Natural killer cell treated with Interleukin-12 subunit alpha and Interleukin-12 subunit beta and Interleukin-15 and Interleukin-18, amount 100 ng/mL, for 72 hours (primary cell): Measurements from ENCODE around the gene PROB1. TPM values are rescaled to one million over a fixed set of nuclear protein-coding genes. Genes with fewer than 3 reads are reported as not detected.
"Not testable (repeated sequence)": the region's sequence is repeated elsewhere in the genome, so short reads cannot be mapped to it uniquely, and the experiment has no call there.

Experiments used
- ATAC-seq, 2 donors: fragments of 150-1000 bp; cut with Tn5 transposase in 1 of 2; sonication (Bioruptor Pico), chemical (Tn5 transposase) in 1 of 2; 2 replicates each; pipeline ENCODE4 v1.10.0; 2021
- DNase-seq: peaks from one replicate; pipeline ENCODE4 v3.0.0; 2022; ENCODE audit warnings: low spot score
- H3K27ac Mint-ChIP-seq, 2 donors: 1 replicate in 1 of 2; 2 replicates in 1 of 2; pipeline ENCODE4 v1.8.0; 2022; ENCODE audit warnings: mixed read lengths in 2 of 2, mild to moderate bottlenecking in 1 of 2, moderate library complexity in 1 of 2
- H3K27me3 Mint-ChIP-seq, 2 donors: 1 replicate in 1 of 2; 2 replicates in 1 of 2; pipeline ENCODE4 v1.8.0; 2022; ENCODE audit warnings: mixed read lengths in 2 of 2
- H3K36me3 Mint-ChIP-seq: one replicate; pipeline ENCODE4 v1.8.0; 2022; ENCODE audit warnings: mixed read lengths
- H3K4me1 Mint-ChIP-seq, 2 donors: 1 replicate in 1 of 2; 2 replicates in 1 of 2; pipeline ENCODE4 v1.8.0; 2022; ENCODE audit warnings: low read depth in 2 of 2, mixed read lengths in 2 of 2, mild to moderate bottlenecking in 1 of 2
- H3K4me3 Mint-ChIP-seq: one replicate; pipeline ENCODE4 v1.8.0; 2022; ENCODE audit warnings: mixed read lengths
- H3K9me3 Mint-ChIP-seq: 2 replicates; pipeline ENCODE4 v1.8.0; 2022; ENCODE audit warnings: mixed read lengths
- total RNA-seq, 2 donors: library from RNA; stranded (reverse); gene quantifications; one replicate each; pipeline ENCODE4 v1.2.3, GENCODE V29; 2022

PROB1 gene
- total RNA-seq, 2 donors from 2014 or later: 3.4 to 6.6 TPM

DNA sequence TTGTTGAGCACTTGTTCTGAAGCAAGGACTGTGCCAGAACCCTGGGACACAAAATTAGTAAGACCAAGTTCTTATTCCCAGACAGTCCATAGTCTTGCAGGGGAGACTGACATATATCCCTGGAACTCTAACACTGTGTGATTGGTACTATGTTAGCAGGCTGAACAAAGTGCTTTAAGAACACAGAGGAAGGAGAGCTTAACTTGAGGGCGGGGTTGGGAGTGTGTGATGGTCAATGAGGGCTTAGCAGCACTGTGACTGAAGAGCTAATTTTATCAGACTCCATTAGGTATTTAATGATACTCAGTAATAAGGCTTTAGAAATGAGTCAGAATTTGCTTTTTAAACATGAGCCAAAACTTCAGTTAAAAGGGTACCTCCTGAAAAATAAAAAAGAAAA is 23.9 kb upstream of the PROB1 start:
- ATAC-seq (no peak), DNase-seq (no peak)
- no peaks in the 10 kb centered on the region for H3K36me3 Mint-ChIP-seq
- peaks cover 8 to 23% of the 10 kb centered on the region in 2 donors for H3K4me1 Mint-ChIP-seq
- H3K27me3 Mint-ChIP-seq: no peaks in the 10 kb centered on the region
- H3K27ac Mint-ChIP-seq: no peak overlapping the region
- no peaks in the 10 kb centered on the region for H3K9me3 Mint-ChIP-seq
- H3K4me3 Mint-ChIP-seq: no peak overlapping the region

DNA sequence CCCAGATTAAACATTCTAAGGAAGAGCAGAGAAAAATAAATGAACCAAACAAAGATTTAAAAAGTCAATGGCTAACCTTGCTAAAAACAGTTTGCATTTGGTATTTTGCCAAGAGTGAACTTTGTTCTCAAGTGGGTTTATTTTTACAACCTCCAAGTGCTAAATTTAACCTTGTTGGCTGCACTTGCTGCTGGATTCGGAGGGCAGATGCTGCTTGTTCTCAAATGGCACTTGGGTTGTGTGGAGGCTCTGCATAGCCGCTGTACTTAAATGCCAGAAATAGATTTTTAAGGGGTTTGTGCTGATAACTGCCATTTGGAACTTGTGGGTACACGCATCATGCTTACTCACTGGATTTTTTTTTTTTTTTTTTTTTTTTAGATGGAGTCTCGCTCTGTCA is 22.3 kb upstream of the PROB1 start:
- Mint-ChIP-seq H3K4me1 (peaks cover 4 to 19% of the 10 kb centered on the region in 2 donors), H3K9me3 (no peaks in the 10 kb centered on the region), H3K36me3 (no peaks in the 10 kb centered on the region), H3K27me3 (no peaks in the 10 kb centered on the region), H3K27ac (peak overlapping the region in 1 of 2 donors; percentile 78), H3K4me3 (no peak overlapping the region)
- DNase-seq (no peak), ATAC-seq (no peak)

DNA sequence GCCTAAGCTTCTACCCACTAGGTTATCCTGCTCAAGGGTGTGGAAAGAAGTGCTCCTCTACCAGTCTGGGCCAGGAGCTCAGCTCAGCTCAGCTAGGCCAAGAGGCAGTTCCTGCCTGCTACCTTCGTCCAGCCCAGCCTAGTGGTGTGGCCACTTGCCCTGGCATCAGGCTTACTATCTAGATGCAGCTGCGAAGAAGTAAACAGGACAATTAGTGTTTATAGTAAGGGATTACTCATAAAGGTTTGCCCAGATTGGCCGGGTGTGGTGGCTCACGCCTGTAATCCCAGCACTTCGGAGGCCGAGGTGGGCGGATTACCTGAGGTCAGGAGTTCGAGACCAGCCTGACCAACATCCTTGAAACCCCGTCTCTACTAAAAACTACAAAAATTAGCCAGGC is 21.7 kb upstream of the PROB1 start:
- no peaks in the 10 kb centered on the region for H3K27me3 Mint-ChIP-seq
- no peaks in the 10 kb centered on the region for H3K9me3 Mint-ChIP-seq
- DNase-seq (no peak), ATAC-seq (no peak)
- H3K36me3 Mint-ChIP-seq: no peaks in the 10 kb centered on the region
- peaks cover 3 to 17% of the 10 kb centered on the region in 2 donors for H3K4me1 Mint-ChIP-seq
- peak overlapping the region; percentile 58 for H3K4me3 Mint-ChIP-seq
- peak overlapping the region; percentile 78 to 82 for H3K27ac Mint-ChIP-seq

DNA sequence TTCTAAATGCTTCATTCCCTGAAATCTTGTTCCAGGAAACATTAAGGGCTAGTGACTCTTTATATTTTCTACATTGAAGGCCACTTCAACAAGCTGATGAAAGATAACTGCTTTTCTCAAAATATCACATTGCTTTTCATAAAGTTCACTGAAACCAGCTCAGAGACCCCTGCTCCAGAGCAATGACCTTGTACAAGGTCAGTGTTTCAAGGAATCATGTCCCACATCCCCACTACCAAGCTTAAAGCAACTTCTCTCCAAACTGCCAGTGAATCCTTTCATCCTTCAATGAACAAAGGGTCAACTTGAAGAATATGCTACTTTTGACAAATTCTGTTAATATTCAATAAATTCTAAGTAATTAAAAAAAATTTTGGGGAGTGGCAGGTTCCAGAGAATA is 21.0 kb upstream of the PROB1 start:
- Mint-ChIP-seq H3K4me3 (peak overlapping the region; percentile 58), H3K36me3 (no peaks in the 10 kb centered on the region), H3K9me3 (no peaks in the 10 kb centered on the region), H3K27ac (peak overlapping the region; percentile 78 to 82), H3K27me3 (no peaks in the 10 kb centered on the region), H3K4me1 (peaks cover 3 to 17% of the 10 kb centered on the region in 2 donors)
- DNase-seq (no peak), ATAC-seq (peak; percentile 26 to 34)

DNA sequence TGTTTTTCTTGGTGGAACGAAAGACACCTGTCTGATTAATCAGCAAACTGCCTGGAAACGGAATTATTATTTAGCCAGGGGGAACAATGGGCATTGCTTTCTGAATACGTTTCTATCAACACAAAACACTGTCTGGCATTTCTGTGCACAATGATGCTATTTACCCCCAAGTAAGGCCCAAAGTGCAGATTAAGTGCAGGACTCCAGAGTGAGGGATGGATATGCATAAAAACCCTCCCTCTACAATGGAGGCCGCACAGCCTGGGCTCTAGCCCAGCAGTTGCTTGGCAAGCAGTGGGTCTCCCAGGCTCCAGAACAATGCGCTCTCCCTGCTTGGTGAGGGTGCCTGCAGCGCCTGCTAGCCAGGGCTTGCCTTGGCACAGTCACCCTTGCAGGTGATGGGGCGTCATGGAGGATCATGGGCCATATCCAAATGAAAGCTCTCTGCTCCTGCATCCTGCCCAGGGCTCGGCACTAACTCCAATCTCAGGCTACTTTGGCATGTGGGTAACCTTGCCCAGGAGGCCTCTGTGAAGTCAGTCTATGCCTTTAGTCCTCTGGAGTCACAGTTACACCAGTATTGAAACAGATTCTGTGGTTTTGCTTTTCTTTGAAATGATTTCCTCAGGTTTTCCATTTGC is 20.4 kb upstream of the PROB1 start:
- Mint-ChIP-seq H3K27me3 (no peaks in the 10 kb centered on the region), H3K4me1 (peaks cover 3 to 17% of the 10 kb centered on the region in 2 donors), H3K9me3 (no peaks in the 10 kb centered on the region), H3K4me3 (peak overlapping the region; percentile 58), H3K36me3 (no peaks in the 10 kb centered on the region), H3K27ac (peak overlapping the region; percentile 78 to 82)
- peak; percentile 74 to 82 for ATAC-seq
- DNase-seq: no peak

DNA sequence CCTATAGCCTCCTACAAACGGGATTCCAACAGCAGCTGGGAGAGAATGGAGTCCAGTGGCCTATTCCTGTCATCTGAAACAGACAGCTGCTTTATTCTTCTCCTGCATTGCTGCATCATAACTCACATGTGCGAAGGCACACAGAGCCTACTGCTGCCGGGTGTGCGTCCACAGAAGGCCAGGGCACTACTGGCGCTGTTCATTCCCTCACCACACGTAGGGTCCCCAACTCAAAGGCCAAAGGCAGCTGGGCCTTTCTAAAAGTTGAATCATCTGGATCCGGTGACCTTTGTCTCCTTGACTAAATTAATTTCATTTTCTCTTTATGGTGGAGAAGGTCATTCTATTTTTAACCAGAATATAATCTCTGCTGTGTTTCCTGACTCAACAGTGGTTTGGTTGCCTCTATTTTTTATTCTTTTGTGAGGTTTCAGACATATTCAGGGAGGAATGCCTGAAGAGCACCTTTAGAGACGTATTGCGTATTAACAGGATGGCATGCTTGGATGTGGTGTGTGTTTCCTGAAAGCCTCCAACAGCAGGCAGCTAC is 19.8 kb upstream of the PROB1 start:
- Mint-ChIP-seq H3K27ac (peak overlapping the region; percentile 78 to 82), H3K27me3 (no peaks in the 10 kb centered on the region), H3K9me3 (no peaks in the 10 kb centered on the region), H3K36me3 (no peaks in the 10 kb centered on the region), H3K4me1 (peaks cover 3 to 17% of the 10 kb centered on the region in 2 donors), H3K4me3 (peak overlapping the region; percentile 58)
- no peak for ATAC-seq
- DNase-seq: no peak

DNA sequence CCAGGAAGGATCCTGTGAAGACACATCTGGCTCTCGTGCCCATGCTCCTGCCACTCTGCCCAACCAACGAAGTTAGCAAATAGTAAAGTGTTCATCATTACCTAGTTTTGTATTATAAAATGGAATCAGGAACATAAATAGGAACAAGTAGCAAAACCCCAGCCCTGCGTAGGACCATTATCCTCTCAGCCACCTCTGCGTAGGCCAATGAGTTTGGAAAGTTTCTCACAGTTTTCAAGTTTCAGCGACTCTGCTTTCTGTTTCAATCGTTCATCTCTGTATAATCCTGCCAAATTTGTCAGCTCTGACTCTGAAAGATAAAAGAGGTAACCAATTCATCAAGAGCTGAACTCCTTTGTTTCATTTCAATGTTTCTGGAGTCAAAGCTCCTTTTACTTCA is 19.1 kb upstream of the PROB1 start:
- no peak overlapping the region for H3K4me3 Mint-ChIP-seq
- H3K9me3 Mint-ChIP-seq: no peaks in the 10 kb centered on the region
- no peaks in the 10 kb centered on the region for H3K27me3 Mint-ChIP-seq
- H3K36me3 Mint-ChIP-seq: no peaks in the 10 kb centered on the region
- peaks cover 3 to 17% of the 10 kb centered on the region in 2 donors for H3K4me1 Mint-ChIP-seq
- DNase-seq: no peak
- peak overlapping the region; percentile 58 to 78 for H3K27ac Mint-ChIP-seq
- no peak for ATAC-seq

DNA sequence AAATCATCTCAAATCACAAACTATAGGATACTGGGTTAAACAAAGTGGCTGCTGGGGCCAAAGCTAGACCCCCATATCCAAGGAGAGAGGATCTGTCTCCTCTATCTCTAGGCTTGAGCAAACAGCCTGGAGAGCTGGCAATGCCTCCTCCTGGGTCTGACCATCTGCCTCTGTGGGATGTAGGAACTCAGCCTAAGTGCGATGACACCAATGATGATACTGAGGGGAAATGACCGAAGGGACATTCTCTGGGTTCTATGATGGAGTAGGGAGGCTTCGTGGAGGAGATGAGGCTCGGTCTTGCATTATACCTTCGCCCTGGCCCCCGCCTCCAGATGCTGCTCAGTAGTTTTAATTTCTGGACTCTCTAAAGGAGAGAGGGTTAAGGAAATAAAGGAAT is 18.2 kb upstream of the PROB1 start:
- H3K4me3 Mint-ChIP-seq: no peak overlapping the region

DNA sequence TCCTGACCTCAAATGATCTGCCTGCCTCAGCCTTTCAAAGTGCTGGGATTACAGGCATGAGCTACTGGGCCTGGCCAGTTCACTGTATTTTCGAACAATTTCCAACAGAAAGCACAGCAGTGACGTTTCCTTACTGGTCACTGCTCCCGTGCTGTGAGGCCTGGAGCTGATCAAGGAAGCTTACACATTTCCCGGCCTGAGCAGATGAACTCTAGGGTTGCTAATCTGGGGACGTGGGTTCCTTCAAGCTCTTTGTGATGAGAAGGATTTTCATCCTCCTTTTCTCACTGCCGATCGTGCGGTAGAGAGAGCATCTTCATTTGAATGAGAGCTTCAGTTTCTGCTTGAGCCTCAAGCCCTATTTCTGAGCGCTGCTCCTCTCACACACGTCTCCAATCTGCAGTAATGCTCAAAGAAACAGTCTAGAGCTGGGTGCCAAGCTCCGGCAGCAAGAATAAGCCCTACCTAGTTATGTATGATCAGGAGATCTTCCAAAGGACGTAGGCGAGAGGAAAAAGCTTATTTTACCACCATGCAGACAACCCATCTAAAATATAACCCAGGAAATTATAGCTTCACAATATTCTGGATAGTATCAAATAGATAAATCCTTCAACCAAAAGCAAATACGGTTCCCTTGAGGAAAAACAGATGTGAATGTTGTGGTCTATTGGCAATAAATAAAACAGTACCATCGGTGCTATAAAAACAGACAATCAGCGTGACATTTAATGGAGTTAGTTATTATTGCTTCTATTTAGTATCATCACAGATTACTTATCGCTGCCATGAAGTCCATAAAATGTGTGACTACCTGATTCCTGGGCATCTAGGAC is 16.3 kb upstream of the PROB1 start:
- no peaks in the 10 kb centered on the region for H3K9me3 Mint-ChIP-seq
- no peak for DNase-seq
- no peak overlapping the region for H3K27ac Mint-ChIP-seq
- no peaks in the 10 kb centered on the region for H3K36me3 Mint-ChIP-seq
- no peak for ATAC-seq
- no peak overlapping the region for H3K4me3 Mint-ChIP-seq
- H3K27me3 Mint-ChIP-seq: no peaks in the 10 kb centered on the region
- peaks cover 3 to 11% of the 10 kb centered on the region in 2 donors for H3K4me1 Mint-ChIP-seq

More for the DNA sequence above, 18.2 kb upstream of the PROB1 start:
- Mint-ChIP-seq H3K4me1 (peaks cover 3 to 17% of the 10 kb centered on the region in 2 donors), H3K27ac (peak overlapping the region; percentile 58 to 78), H3K27me3 (no peaks in the 10 kb centered on the region), H3K36me3 (no peaks in the 10 kb centered on the region), H3K9me3 (no peaks in the 10 kb centered on the region)
- ATAC-seq: no peak
- DNase-seq: no peak

DNA sequence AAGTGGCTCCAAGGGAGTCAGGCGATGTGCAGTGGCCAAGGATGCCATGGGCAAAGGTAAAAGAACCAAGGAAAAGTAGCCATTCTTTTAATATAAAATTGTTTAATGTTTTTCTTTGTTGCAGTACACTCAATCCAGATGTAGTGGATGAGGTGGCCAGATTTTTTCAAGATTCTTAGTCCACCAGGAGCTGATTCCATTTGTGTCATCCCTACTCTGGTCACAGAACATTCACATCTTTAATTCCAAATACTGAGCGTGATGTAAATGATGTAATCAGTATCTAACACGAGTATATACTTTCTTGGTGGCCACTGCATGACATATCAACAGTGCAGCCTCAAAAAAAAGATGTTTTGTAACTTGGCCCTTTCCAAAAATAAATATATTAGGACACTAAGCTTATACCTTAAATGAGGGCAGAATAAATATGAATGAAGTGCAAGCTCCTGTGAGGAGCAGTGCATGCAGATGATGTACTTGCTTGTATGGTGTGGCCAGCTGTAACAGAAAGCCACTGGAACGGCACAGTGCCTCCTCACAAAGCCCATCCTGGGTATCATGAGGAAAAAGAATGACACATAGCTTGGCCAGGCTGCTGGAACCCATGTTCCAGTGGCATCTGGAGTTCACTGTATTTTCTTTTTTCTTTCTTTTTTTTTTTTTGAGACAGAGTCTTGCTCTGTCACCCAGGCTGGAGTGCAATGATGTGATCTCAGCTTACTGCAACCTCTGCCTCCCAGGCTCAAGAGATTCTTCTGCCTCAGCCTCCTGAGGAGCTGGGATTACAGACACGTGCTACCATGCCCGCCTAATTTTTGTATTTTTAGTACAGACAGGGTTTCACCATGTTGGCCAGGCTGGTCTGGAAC is 15.5 kb upstream of the PROB1 start:
- Mint-ChIP-seq H3K4me3 (no peak overlapping the region), H3K27ac (no peak overlapping the region), H3K4me1 (peaks cover 3 to 5% of the 10 kb centered on the region in 2 donors), H3K36me3 (no peaks in the 10 kb centered on the region), H3K9me3 (no peaks in the 10 kb centered on the region), H3K27me3 (no peaks in the 10 kb centered on the region)
- ATAC-seq (no peak), DNase-seq (no peak)

DNA sequence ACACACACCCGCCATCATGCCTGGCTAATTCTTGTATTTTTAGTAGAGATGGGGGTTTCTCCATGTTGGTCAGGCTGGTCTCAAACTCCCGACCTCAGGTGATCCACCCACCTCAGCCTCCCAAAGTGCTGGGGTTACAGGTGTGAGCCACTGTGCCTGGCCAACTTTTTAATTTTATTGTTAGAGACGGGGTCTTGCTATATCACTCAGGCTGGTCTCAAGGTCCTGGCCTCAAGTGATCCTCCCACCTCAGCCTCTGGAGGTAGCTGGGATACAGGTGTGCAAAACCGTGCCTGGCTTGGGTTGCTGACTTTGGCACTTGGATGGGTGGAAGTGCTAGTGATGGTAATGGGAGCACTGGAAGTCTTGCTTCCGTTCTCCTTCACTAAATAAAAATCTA is 14.2 kb upstream of the PROB1 start:
- DNase-seq, H3K36me3 Mint-ChIP-seq, H3K4me1 Mint-ChIP-seq, H3K27me3 Mint-ChIP-seq, ATAC-seq, H3K27ac Mint-ChIP-seq, H3K9me3 Mint-ChIP-seq, H3K4me3 Mint-ChIP-seq: not testable (repeated sequence)

DNA sequence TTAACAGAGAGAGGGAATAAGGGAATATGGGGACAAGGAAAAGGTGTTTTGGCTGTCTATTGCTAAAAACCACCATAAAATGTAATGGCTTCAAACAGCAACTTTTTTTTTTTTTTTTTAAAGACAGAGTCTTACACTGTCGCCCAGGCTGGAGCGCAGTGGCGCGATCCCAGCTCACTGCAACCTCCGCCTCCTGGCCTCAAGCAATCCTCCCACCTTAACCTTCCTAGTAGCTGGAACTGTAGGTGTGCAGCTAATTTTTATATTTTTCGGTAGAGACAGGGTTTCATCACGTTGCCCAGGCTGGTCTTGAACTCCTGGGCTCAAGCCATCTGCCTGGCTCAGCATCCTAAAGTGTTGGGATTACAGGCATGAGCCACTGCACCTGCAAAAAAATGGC is 13.3 kb upstream of the PROB1 start:
- DNase-seq (peak; percentile 20), ATAC-seq (no peak)
- no peaks in the 10 kb centered on the region for H3K9me3 Mint-ChIP-seq
- H3K36me3 Mint-ChIP-seq: no peaks in the 10 kb centered on the region
- no peak overlapping the region for H3K27ac Mint-ChIP-seq
- no peaks in the 10 kb centered on the region for H3K27me3 Mint-ChIP-seq
- H3K4me1 Mint-ChIP-seq: peaks cover 12 to 16% of the 10 kb centered on the region in 2 donors
- no peak overlapping the region for H3K4me3 Mint-ChIP-seq

DNA sequence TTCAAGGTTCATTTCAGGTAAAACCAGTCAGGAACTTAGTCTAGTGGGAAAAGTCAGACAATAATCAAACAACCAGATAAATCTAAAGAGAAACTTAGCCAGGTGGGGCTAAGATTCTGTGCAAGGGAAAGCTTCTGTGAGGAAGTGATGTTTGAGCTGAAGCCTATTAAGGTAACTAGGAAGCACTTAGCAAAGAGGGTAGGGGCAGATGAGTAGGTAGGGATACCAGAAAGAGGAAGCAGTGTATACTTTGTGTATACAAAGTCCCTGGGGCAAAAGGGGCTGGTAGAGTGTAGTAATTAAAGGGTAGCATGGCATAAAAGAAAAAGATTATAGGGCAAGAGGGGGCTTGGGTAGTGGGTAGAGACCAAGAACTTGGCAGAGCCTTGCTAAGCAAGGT is 12.6 kb upstream of the PROB1 start:
- H3K4me3 Mint-ChIP-seq: no peak overlapping the region
- H3K9me3 Mint-ChIP-seq: no peaks in the 10 kb centered on the region
- no peaks in the 10 kb centered on the region for H3K36me3 Mint-ChIP-seq
- no peaks in the 10 kb centered on the region for H3K27me3 Mint-ChIP-seq
- H3K4me1 Mint-ChIP-seq: peaks cover 18 to 22% of the 10 kb centered on the region in 2 donors
- peak; percentile 31 for DNase-seq
- no peak for ATAC-seq
- no peak overlapping the region for H3K27ac Mint-ChIP-seq
